GM12872 (cell line): Measurements from ENCODE around the gene KIF3A.

Source experiments
- CTCF ChIP-seq: IDR thresholded peaks from 3 replicates; pipeline ENCODE4 v1.5.1; 2011; ENCODE audit warnings: low read depth, mild to moderate bottlenecking, low read length, moderate library complexity; ENCODE audit not compliant: insufficient read depth

Gene KIF3A

GRCh38 chr5:132758451-132758850, 21.1 kb upstream of the KIF3A start:
- no peak for TF ChIP-seq CTCF

GRCh38 chr5:132756542-132756941, 19.2 kb upstream of the KIF3A start:
- no peak for TF ChIP-seq CTCF

GRCh38 chr5:132754947-132755346, 17.6 kb upstream of the KIF3A start:
- TF ChIP-seq CTCF = no peak

DNA sequence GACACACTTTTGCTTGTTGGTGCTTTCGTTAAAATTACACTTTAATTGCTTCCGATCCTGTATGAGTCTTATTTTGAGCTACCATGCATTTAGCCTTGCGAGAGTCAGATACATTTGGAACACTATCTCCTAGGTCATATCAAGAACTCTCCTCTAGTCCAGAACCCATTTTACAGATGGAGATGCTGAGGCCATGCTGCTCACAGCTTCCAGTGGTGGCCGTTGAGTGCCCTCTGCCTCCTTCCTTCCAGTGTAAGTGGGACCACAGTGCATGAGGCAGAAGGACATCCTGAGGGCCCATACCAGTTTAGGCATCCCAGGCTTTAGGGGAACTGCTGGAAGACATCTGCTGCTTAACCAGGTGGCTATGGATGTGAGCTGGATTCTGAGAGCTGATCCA, 16.8 kb upstream of the KIF3A start:
- TF ChIP-seq CTCF = no peak

- no peak for TF ChIP-seq CTCF
These were observed 16.0 kb upstream of the KIF3A start for GRCh38 chr5:132753135-132753987.

- no peak for TF ChIP-seq CTCF
These were observed 15.3 kb upstream of the KIF3A start for GRCh38 chr5:132752581-132753125.

- TF ChIP-seq CTCF = no peak
These were observed 14.7 kb upstream of the KIF3A start for GRCh38 chr5:132751971-132752580.
